ENCODE measurements around the gene CGNL1.

DNA sequence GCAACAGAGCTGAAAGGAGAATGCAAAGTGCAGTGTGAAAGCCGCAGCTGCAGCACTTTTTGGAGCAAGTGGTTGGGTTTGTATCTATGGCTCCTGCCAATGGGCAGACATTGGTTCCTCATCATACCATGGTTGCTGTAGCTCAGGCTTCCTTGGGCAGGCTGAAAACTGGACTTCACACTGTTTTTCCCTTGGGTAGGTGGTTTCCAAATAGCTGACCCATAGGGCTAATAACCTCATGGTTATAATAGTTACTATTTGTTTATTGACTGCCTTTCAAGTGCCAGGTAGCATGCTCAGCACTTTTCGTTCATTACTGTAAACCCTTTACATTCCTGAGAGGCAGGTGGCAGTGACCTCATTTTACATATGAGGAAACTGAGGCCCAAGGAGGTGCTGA, 4.5 kb downstream of the CGNL1 start:
- TF ChIP-seq, protein P1, sequence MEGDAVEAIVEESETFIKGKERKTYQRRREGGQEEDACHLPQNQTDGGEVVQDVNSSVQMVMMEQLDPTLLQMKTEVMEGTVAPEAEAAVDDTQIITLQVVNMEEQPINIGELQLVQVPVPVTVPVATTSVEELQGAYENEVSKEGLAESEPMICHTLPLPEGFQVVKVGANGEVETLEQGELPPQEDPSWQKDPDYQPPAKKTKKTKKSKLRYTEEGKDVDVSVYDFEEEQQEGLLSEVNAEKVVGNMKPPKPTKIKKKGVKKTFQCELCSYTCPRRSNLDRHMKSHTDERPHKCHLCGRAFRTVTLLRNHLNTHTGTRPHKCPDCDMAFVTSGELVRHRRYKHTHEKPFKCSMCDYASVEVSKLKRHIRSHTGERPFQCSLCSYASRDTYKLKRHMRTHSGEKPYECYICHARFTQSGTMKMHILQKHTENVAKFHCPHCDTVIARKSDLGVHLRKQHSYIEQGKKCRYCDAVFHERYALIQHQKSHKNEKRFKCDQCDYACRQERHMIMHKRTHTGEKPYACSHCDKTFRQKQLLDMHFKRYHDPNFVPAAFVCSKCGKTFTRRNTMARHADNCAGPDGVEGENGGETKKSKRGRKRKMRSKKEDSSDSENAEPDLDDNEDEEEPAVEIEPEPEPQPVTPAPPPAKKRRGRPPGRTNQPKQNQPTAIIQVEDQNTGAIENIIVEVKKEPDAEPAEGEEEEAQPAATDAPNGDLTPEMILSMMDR (IDR thresholded peaks at IDR 0.05) = no peak
- TF ChIP-seq POLR2AphosphoS5 (IDR thresholded peaks at IDR 0.05) (no peak), POLR2A (IDR thresholded peaks at IDR 0.05) (no peak)
